22Rv1 (cell line): ENCODE data around the gene TTC13.

ENCODE experiments used
- ZFX ChIP-seq: fragments of 450-650 bp; IDR thresholded peaks from 2 replicates; pipeline ENCODE4 v1.6.1; 2017; ENCODE audit warnings: antibody characterized with exemption, borderline replicate concordance
- TF ChIP-seq, protein P1 (sequence below): fragments of 450-650 bp; IDR thresholded peaks from 2 replicates; pipeline ENCODE4 v1.5.1; 2017; ENCODE audit warnings: mild to moderate bottlenecking

GRCh38 chr1:230892018-230892491 is 86.6 kb downstream of the TTC13 start:
- TF ChIP-seq, protein P1, sequence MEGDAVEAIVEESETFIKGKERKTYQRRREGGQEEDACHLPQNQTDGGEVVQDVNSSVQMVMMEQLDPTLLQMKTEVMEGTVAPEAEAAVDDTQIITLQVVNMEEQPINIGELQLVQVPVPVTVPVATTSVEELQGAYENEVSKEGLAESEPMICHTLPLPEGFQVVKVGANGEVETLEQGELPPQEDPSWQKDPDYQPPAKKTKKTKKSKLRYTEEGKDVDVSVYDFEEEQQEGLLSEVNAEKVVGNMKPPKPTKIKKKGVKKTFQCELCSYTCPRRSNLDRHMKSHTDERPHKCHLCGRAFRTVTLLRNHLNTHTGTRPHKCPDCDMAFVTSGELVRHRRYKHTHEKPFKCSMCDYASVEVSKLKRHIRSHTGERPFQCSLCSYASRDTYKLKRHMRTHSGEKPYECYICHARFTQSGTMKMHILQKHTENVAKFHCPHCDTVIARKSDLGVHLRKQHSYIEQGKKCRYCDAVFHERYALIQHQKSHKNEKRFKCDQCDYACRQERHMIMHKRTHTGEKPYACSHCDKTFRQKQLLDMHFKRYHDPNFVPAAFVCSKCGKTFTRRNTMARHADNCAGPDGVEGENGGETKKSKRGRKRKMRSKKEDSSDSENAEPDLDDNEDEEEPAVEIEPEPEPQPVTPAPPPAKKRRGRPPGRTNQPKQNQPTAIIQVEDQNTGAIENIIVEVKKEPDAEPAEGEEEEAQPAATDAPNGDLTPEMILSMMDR = no peak
- no peak for TF ChIP-seq ZFX
